Breast epithelium (tissue), 3 donors: ENCODE results near the gene STRBP.

Experiments
- POLR2A ChIP-seq: fragments of 450-650 bp; IDR thresholded peaks from one replicate; pipeline ENCODE4 v1.6.1; 2016; ENCODE audit warnings: antibody characterized with exemption, mild to moderate bottlenecking, moderate library complexity
- POLR2AphosphoS5 ChIP-seq, 3 donors: sonication (generic); formaldehyde crosslinking; IDR thresholded peaks; one replicate each; pipeline ENCODE4 v1.6.1; 2017; ENCODE audit warnings: antibody characterized with exemption in 3 of 3
- TF ChIP-seq, protein P1 (sequence below), 3 donors: fragments of 450-650 bp; IDR thresholded peaks; one replicate each; pipeline ENCODE4 v1.5.1; 2016 to 2017; ENCODE audit warnings: antibody characterized with exemption in 3 of 3, mild to moderate bottlenecking in 3 of 3, moderate library complexity in 3 of 3

DNA sequence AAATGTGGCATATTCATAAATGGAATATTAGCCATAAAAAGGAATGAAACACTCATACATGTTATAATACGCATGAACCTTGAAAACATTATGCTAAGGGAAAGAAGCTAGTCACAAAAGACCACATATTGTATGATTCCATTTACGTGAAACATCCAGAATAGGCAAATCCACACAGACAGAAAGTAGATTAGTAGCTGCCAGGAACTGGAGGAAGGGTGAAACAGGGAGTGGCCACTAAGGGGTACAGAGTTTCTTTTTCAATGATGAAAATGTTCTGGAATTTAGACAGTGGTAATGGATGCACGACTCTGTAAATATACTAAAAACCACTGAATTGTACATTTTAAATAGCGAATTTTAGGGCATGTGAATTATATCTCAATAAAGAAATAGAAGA is 39.4 kb downstream of the STRBP start:
- TF ChIP-seq, protein P1, sequence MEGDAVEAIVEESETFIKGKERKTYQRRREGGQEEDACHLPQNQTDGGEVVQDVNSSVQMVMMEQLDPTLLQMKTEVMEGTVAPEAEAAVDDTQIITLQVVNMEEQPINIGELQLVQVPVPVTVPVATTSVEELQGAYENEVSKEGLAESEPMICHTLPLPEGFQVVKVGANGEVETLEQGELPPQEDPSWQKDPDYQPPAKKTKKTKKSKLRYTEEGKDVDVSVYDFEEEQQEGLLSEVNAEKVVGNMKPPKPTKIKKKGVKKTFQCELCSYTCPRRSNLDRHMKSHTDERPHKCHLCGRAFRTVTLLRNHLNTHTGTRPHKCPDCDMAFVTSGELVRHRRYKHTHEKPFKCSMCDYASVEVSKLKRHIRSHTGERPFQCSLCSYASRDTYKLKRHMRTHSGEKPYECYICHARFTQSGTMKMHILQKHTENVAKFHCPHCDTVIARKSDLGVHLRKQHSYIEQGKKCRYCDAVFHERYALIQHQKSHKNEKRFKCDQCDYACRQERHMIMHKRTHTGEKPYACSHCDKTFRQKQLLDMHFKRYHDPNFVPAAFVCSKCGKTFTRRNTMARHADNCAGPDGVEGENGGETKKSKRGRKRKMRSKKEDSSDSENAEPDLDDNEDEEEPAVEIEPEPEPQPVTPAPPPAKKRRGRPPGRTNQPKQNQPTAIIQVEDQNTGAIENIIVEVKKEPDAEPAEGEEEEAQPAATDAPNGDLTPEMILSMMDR (IDR thresholded peaks at IDR 0.05), result no peak
- no peak for TF ChIP-seq POLR2AphosphoS5 (IDR thresholded peaks at IDR 0.05)
- no peak for TF ChIP-seq POLR2A
